Breast epithelium (tissue), 3 donors: ENCODE results near the gene AARS1.
"Not testable (repeated sequence)": the region's sequence is repeated elsewhere in the genome, so short reads cannot be mapped to it uniquely, and the experiment has no call there.

Source experiments
- CTCF ChIP-seq, 3 donors: fragments of 450-650 bp; IDR thresholded peaks; one replicate each; pipeline ENCODE4 v1.5.1; 2016 to 2017; ENCODE audit warnings: antibody characterized with exemption in 3 of 3, mild to moderate bottlenecking in 3 of 3, moderate library complexity in 3 of 3
- POLR2A ChIP-seq: fragments of 450-650 bp; IDR thresholded peaks from one replicate; pipeline ENCODE4 v1.6.1; 2016; ENCODE audit warnings: antibody characterized with exemption, mild to moderate bottlenecking, moderate library complexity

GRCh38 chr16:70287304-70287971 lies 1.9 kb downstream of the AARS1 start:
- not testable (repeated sequence) for TF ChIP-seq CTCF (IDR thresholded peaks at IDR 0.05); POLR2A
